GM18858 (cell line): Measurements from ENCODE around the gene SNRPA1.
"Not testable (repeated sequence)": the region's sequence is repeated elsewhere in the genome, so short reads cannot be mapped to it uniquely, and the experiment has no call there.

Experiments used
- ATAC-seq: cut with Tn5 transposase; IDR thresholded peaks from one replicate; pipeline ENCODE4 v1.9.1; 2021; ENCODE audit not compliant: unreplicated experiment

Gene SNRPA1

GRCh38 chr15:101294731-101295606 lies at the start of gene SNRPA1:
Gene SNRPA1 (minus strand): TSS chr15:101295248. CDS start chr15:101295178, 70 bp downstream.
- peak; percentile 67 for ATAC-seq

- ATAC-seq, result no peak
These were observed 47.0 kb upstream of the SNRPA1 start for GRCh38 chr15:101342056-101342455.

GRCh38 chr15:101338502-101339057 lies 43.5 kb upstream of the SNRPA1 start:
- ATAC-seq, result no peak

- no peak for ATAC-seq
These were observed 42.9 kb upstream of the SNRPA1 start for GRCh38 chr15:101337976-101338375.

- ATAC-seq, result not testable (repeated sequence)
These were observed 39.1 kb upstream of the SNRPA1 start for GRCh38 chr15:101333907-101334789.

- no peak for ATAC-seq
These were observed 37.0 kb upstream of the SNRPA1 start for GRCh38 chr15:101332061-101332467.

GRCh38 chr15:101329867-101330380 lies 34.9 kb upstream of the SNRPA1 start:
- no peak for ATAC-seq

- no peak for ATAC-seq
These were observed 34.3 kb upstream of the SNRPA1 start for GRCh38 chr15:101329309-101329863.

GRCh38 chr15:101328001-101328400 lies 33.0 kb upstream of the SNRPA1 start:
- no peak for ATAC-seq

GRCh38 chr15:101327147-101327740 lies 32.2 kb upstream of the SNRPA1 start:
- ATAC-seq, result no peak

GRCh38 chr15:101326462-101327146 lies 31.6 kb upstream of the SNRPA1 start:
- no peak for ATAC-seq

- no peak for ATAC-seq
These were observed 30.9 kb upstream of the SNRPA1 start for GRCh38 chr15:101326026-101326315.

GRCh38 chr15:101325263-101326025 lies 30.4 kb upstream of the SNRPA1 start:
- no peak for ATAC-seq

- ATAC-seq, result no peak
These were observed 29.6 kb upstream of the SNRPA1 start for GRCh38 chr15:101324524-101325177.

GRCh38 chr15:101323793-101324523 lies 28.9 kb upstream of the SNRPA1 start:
- no peak for ATAC-seq

- ATAC-seq, result no peak
These were observed 27.9 kb upstream of the SNRPA1 start for GRCh38 chr15:101322854-101323477.

- no peak for ATAC-seq
These were observed 27.1 kb upstream of the SNRPA1 start for GRCh38 chr15:101322016-101322695.
